HUES48 (cell line): Measurements from ENCODE around the gene THRB.

Experiments used
- H3K27ac ChIP-seq: one replicate; pipeline ENCODE4 v1.7.0; 2013; ENCODE audit warnings: low read depth, low read length, inconsistent platforms
- H3K27me3 ChIP-seq: 2 replicates; pipeline ENCODE4 v1.6.1; 2013; ENCODE audit warnings: mild to moderate bottlenecking, low read length; ENCODE audit not compliant: control insufficient read depth, insufficient read depth
- H3K36me3 ChIP-seq: 2 replicates; pipeline ENCODE4 v1.6.1; 2013; ENCODE audit warnings: low read length; ENCODE audit not compliant: control insufficient read depth, insufficient read depth
- H3K4me1 ChIP-seq: 2 replicates; pipeline ENCODE4 v1.6.1; 2013; ENCODE audit warnings: mild to moderate bottlenecking, low read length; ENCODE audit not compliant: control insufficient read depth, insufficient read depth
- H3K4me3 ChIP-seq: 2 replicates; pipeline ENCODE4 v1.5.1; 2013; ENCODE audit warnings: mild to moderate bottlenecking, low read depth, low read length
- H3K9ac ChIP-seq: 2 replicates; pipeline ENCODE4 v1.6.1; 2013; ENCODE audit warnings: mild to moderate bottlenecking, low read depth, low read length, moderate library complexity
- H3K9me3 ChIP-seq: 2 replicates; pipeline ENCODE4 v1.6.1; 2013; ENCODE audit warnings: low read length; ENCODE audit not compliant: control insufficient read depth, insufficient read depth

THRB gene

GRCh38 chr3:24446032-24446431 is 48.6 kb downstream of the THRB start:
- Histone ChIP-seq H3K4me3 (no peak overlapping the region), H3K27me3 (no peaks in the 10 kb centered on the region), H3K27ac (no peak overlapping the region), H3K9me3 (no peaks in the 10 kb centered on the region), H3K36me3 (no peaks in the 10 kb centered on the region), H3K4me1 (no peaks in the 10 kb centered on the region), H3K9ac (no peak overlapping the region)

- H3K4me3 ChIP-seq, result no peak overlapping the region
- H3K4me1 ChIP-seq, result no peaks in the 10 kb centered on the region
- no peaks in the 10 kb centered on the region for H3K27me3 ChIP-seq
- no peaks in the 10 kb centered on the region for H3K36me3 ChIP-seq
- H3K9me3 ChIP-seq, result no peaks in the 10 kb centered on the region
- H3K9ac ChIP-seq, result no peak overlapping the region
- no peak overlapping the region for H3K27ac ChIP-seq
Observed at GRCh38 chr3:24443476-24443875, 51.2 kb downstream of the THRB start.

GRCh38 chr3:24440760-24441464 is 53.7 kb downstream of the THRB start:
- no peaks in the 10 kb centered on the region for H3K4me1 ChIP-seq
- H3K36me3 ChIP-seq, result no peaks in the 10 kb centered on the region
- H3K9me3 ChIP-seq, result no peaks in the 10 kb centered on the region
- no peak overlapping the region for H3K27ac ChIP-seq
- H3K27me3 ChIP-seq, result no peaks in the 10 kb centered on the region
- no peak overlapping the region for H3K9ac ChIP-seq
- H3K4me3 ChIP-seq, result no peak overlapping the region

GRCh38 chr3:24439021-24439420 is 55.6 kb downstream of the THRB start:
- no peaks in the 10 kb centered on the region for H3K27me3 ChIP-seq
- no peaks in the 10 kb centered on the region for H3K4me1 ChIP-seq
- H3K9ac ChIP-seq, result no peak overlapping the region
- no peak overlapping the region for H3K4me3 ChIP-seq
- no peaks in the 10 kb centered on the region for H3K36me3 ChIP-seq
- H3K27ac ChIP-seq, result no peak overlapping the region
- no peaks in the 10 kb centered on the region for H3K9me3 ChIP-seq

GRCh38 chr3:24437326-24437725 is 57.3 kb downstream of the THRB start:
- Histone ChIP-seq H3K4me1 (no peaks in the 10 kb centered on the region), H3K27me3 (no peaks in the 10 kb centered on the region), H3K9me3 (no peaks in the 10 kb centered on the region), H3K36me3 (no peaks in the 10 kb centered on the region), H3K4me3 (no peak overlapping the region), H3K9ac (no peak overlapping the region), H3K27ac (no peak overlapping the region)

- Histone ChIP-seq H3K36me3 (no peaks in the 10 kb centered on the region), H3K27ac (no peak overlapping the region), H3K9ac (no peak overlapping the region), H3K27me3 (no peaks in the 10 kb centered on the region), H3K4me1 (no peaks in the 10 kb centered on the region), H3K4me3 (no peak overlapping the region), H3K9me3 (no peaks in the 10 kb centered on the region)
Observed at GRCh38 chr3:24435584-24435983, 59.1 kb downstream of the THRB start.

GRCh38 chr3:24434651-24435050 is 60.0 kb downstream of the THRB start:
- no peaks in the 10 kb centered on the region for H3K9me3 ChIP-seq
- no peaks in the 10 kb centered on the region for H3K27me3 ChIP-seq
- no peak overlapping the region for H3K27ac ChIP-seq
- no peak overlapping the region for H3K9ac ChIP-seq
- H3K4me1 ChIP-seq, result no peaks in the 10 kb centered on the region
- no peaks in the 10 kb centered on the region for H3K36me3 ChIP-seq
- H3K4me3 ChIP-seq, result no peak overlapping the region

- Histone ChIP-seq H3K27me3 (no peaks in the 10 kb centered on the region), H3K36me3 (no peaks in the 10 kb centered on the region), H3K9me3 (no peaks in the 10 kb centered on the region), H3K4me1 (no peaks in the 10 kb centered on the region), H3K9ac (no peak overlapping the region), H3K27ac (no peak overlapping the region), H3K4me3 (no peak overlapping the region)
Observed at GRCh38 chr3:24433838-24434591, 60.6 kb downstream of the THRB start.

GRCh38 chr3:24432989-24433388 is 61.7 kb downstream of the THRB start:
- no peaks in the 10 kb centered on the region for H3K9me3 ChIP-seq

GRCh38 chr3:24428481-24428880 is 66.2 kb downstream of the THRB start:
- Histone ChIP-seq H3K4me3 (no peak overlapping the region), H3K9me3 (no peaks in the 10 kb centered on the region), H3K27ac (no peak overlapping the region)

More at GRCh38 chr3:24432989-24433388, 61.7 kb downstream of the THRB start:
- Histone ChIP-seq H3K4me1 (no peaks in the 10 kb centered on the region), H3K36me3 (no peaks in the 10 kb centered on the region), H3K4me3 (no peak overlapping the region), H3K27ac (no peak overlapping the region), H3K27me3 (no peaks in the 10 kb centered on the region), H3K9ac (no peak overlapping the region)

GRCh38 chr3:24426896-24427295 is 67.8 kb downstream of the THRB start:
- Histone ChIP-seq H3K27ac (no peak overlapping the region), H3K4me3 (no peak overlapping the region), H3K9ac (no peak overlapping the region), H3K36me3 (no peaks in the 10 kb centered on the region), H3K27me3 (no peaks in the 10 kb centered on the region), H3K9me3 (no peaks in the 10 kb centered on the region), H3K4me1 (no peaks in the 10 kb centered on the region)

More at GRCh38 chr3:24428481-24428880, 66.2 kb downstream of the THRB start:
- H3K36me3 ChIP-seq, result no peaks in the 10 kb centered on the region
- no peaks in the 10 kb centered on the region for H3K4me1 ChIP-seq
- H3K9ac ChIP-seq, result no peak overlapping the region
- H3K27me3 ChIP-seq, result no peaks in the 10 kb centered on the region
